AG08396 (cell line): Measurements from ENCODE around the gene CLDN8.

Experiments
- DNase-seq: peaks from one replicate; pipeline ENCODE4 v3.0.0; 2012; ENCODE audit warnings: low spot score, mixed read lengths

Gene CLDN8

GRCh38 chr21:30216041-30216723 is at the start of gene CLDN8:
Gene CLDN8, minus strand, starts transcription at chr21:30216097. Its CDS starts 172 bp downstream, at chr21:30215925.
- no peak for DNase-seq

GRCh38 chr21:30257773-30258172 is 41.9 kb upstream of the CLDN8 start:
- DNase-seq = no peak

- DNase-seq = no peak
These were observed 40.2 kb upstream of the CLDN8 start for GRCh38 chr21:30256100-30256499.

GRCh38 chr21:30255679-30256078 is 39.8 kb upstream of the CLDN8 start:
- DNase-seq = no peak

GRCh38 chr21:30251781-30252180 is 35.9 kb upstream of the CLDN8 start:
- no peak for DNase-seq

GRCh38 chr21:30249936-30250335 is 34.0 kb upstream of the CLDN8 start:
- DNase-seq = no peak

- DNase-seq = no peak
These were observed 32.9 kb upstream of the CLDN8 start for GRCh38 chr21:30248844-30249243.

GRCh38 chr21:30245061-30245460 is 29.2 kb upstream of the CLDN8 start:
- no peak for DNase-seq

- DNase-seq = no peak
These were observed 27.8 kb upstream of the CLDN8 start for GRCh38 chr21:30243691-30244090.

- DNase-seq = no peak
These were observed 24.8 kb upstream of the CLDN8 start for GRCh38 chr21:30240661-30241060.

GRCh38 chr21:30238168-30238567 is 22.3 kb upstream of the CLDN8 start:
- DNase-seq = no peak

- no peak for DNase-seq
These were observed 18.7 kb upstream of the CLDN8 start for GRCh38 chr21:30234643-30235042.

- no peak for DNase-seq
These were observed 18.2 kb upstream of the CLDN8 start for GRCh38 chr21:30234050-30234449.

GRCh38 chr21:30233228-30234020 is 17.5 kb upstream of the CLDN8 start:
- no peak for DNase-seq

- DNase-seq = no peak
These were observed 16.1 kb upstream of the CLDN8 start for GRCh38 chr21:30232011-30232410.

- no peak for DNase-seq
These were observed 11.9 kb upstream of the CLDN8 start for GRCh38 chr21:30227633-30228404.

GRCh38 chr21:30227128-30227527 is 11.2 kb upstream of the CLDN8 start:
- DNase-seq = no peak

GRCh38 chr21:30223596-30223995 is 7.7 kb upstream of the CLDN8 start:
- no peak for DNase-seq

GRCh38 chr21:30222724-30223123 is 6.8 kb upstream of the CLDN8 start:
- DNase-seq = no peak

- DNase-seq = no peak
These were observed 4.8 kb downstream of the CLDN8 start for GRCh38 chr21:30211071-30211470.

GRCh38 chr21:30209601-30210000 is 6.3 kb downstream of the CLDN8 start:
- DNase-seq = no peak

- DNase-seq = no peak
These were observed 8.7 kb downstream of the CLDN8 start for GRCh38 chr21:30207252-30207579.
